ENCODE results near the gene PIF1.
A peak's percentile ranks its signal among the peaks of the same experiment; 100 is the strongest.

PIF1 gene

DNA sequence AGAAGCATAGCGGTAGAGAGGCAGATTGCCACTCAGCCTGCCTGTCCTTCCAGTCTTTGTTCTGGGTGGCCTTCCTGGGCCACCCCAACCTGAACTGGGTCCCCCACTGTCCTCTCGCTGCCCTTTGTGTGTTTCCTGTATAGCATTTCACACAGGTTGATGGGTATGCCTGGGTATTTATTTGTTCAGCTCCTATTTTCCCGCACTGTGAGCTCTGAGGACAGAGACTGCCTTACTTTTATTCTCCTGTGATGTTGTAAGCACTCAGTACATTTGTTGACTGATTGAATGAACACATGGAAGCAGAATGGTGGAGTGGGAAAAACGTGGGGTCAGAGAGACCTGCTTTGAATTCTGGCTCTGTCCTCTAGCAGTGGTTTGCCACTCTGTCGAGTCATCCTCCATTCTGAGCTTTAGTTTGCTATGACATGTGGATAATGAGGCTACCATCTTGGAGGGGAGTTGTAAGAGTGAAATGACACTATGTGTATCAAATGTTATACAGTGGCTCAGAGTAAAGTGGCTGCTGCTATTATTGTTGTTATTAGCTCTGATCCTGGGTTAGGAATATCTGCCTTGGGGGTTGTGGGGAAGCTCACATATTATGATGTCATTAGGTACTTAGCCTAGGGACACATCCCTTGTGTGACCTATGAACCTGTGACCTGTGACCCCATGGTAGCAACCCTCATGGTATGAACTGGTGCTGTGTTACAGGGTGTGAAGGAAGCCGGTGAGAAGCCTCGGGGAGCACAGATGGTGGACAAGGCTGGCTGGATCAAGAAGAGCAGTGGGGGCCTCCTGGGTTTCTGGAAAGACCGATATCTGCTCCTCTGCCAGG, 22.6 kb upstream of the PIF1 start:
- no peak overlapping the region for H3K4me3 ChIP-seq (replicated peaks in 1 of 2; ENCODE audit: low read depth in 2 of 2, low read length in 2 of 2)
- no peak for TF ChIP-seq CTCF (IDR thresholded peaks at IDR 0.05; ENCODE audit: low read depth, low read length)
- DNase-seq (ENCODE audit: low read depth in 2 of 2) = no peak

DNA sequence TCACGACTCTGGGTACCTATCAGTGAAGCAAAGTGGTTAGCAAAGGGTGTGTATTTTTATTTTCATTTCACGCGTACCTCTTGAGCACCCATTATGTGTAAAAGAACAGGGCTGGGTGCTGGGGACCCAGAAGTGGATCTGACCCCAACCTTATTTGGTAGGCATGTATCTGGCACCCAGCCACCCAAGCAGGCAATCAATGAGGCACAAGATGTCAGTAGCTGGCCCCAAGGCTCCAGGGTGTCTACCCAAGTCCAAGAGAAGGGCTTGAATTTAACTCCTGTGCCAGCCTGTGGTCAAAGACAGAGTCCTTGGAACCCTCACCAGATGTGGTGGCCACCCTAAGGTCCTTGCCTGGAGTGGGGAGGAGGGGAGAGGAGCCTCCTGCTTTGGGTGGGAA, 22.0 kb upstream of the PIF1 start:
- no peak overlapping the region for H3K4me3 ChIP-seq (replicated peaks in 1 of 2; ENCODE audit: low read depth in 2 of 2, low read length in 2 of 2)
- no peak for TF ChIP-seq CTCF (IDR thresholded peaks at IDR 0.05; ENCODE audit: low read depth, low read length)
- DNase-seq (ENCODE audit: low read depth in 2 of 2) = no peak

DNA sequence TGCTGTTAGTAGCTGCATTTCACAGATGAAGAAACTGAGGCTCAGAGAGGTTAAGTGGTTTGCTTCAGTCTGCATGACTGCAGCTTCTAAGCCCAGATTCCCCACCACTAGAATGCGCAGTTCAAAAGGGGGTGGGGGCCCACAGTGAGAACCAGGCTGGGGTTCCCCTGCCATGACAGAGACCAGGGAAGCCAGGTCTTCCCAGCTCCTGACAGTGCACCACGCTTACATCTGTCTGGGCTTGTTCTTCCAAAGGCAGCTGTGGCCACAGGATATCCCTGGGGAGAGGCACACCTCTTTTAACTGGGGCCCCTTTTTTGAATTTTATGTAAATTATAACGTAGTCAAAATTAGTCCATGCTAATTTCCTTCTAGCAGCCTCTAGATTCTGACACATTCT, 21.6 kb upstream of the PIF1 start:
- TF ChIP-seq CTCF (IDR thresholded peaks at IDR 0.05; ENCODE audit: low read depth, low read length) = no peak
- no peak overlapping the region for H3K4me3 ChIP-seq (replicated peaks in 1 of 2; ENCODE audit: low read depth in 2 of 2, low read length in 2 of 2)
- no peak for DNase-seq (ENCODE audit: low read depth in 2 of 2)

- TF ChIP-seq CTCF (IDR thresholded peaks at IDR 0.05; ENCODE audit: low read depth, low read length) = no peak
- no peak overlapping the region for H3K4me3 ChIP-seq (replicated peaks in 1 of 2; ENCODE audit: low read depth in 2 of 2, low read length in 2 of 2)
- DNase-seq (ENCODE audit: low read depth in 2 of 2) = no peak
Observed at GRCh38 chr15:64845831-64846595, 20.6 kb upstream of the PIF1 start.

GRCh38 chr15:64845183-64845611, 19.8 kb upstream of the PIF1 start:
- H3K4me3 ChIP-seq (replicated peaks in 1 of 2; ENCODE audit: low read depth in 2 of 2, low read length in 2 of 2) = peak overlapping the region in 1 of 2 donors; percentile 97
- DNase-seq (ENCODE audit: low read depth in 2 of 2) = peak in 1 of 2 donors; percentile 70
- TF ChIP-seq CTCF (IDR thresholded peaks at IDR 0.05; ENCODE audit: low read depth, low read length) = no peak

DNA sequence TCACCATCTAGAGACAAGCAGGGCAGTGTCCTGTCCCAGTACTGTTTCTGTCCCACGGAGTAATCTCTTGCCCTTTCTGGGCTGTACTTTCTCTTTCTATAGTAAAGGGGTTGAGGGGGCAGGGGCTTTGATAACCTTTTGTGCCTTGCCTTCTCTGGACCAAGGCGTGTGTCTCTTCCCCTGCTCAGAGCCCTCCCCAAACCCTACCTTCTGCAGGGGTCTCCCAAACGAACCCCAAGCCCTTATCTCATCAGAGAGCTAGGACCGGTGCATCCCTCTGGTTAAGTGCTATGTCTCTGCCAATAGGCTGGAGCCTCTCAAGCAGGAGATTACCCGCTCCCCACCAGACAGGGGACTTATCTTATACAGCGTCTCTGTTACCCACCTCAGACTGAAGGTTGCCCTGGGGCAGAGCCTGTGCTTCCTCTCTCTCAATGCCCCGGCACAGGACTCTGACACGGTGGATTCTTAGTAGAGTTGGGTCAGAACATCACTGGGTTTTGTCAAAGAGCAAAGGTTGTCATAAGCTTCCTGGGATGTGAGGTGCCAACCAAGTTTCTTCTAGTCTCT, 19.2 kb upstream of the PIF1 start:
- H3K4me3 ChIP-seq (replicated peaks in 1 of 2; ENCODE audit: low read depth in 2 of 2, low read length in 2 of 2) = peak overlapping the region; percentile 96 to 97
- no peak for TF ChIP-seq CTCF (IDR thresholded peaks at IDR 0.05; ENCODE audit: low read depth, low read length)
- DNase-seq (ENCODE audit: low read depth in 2 of 2) = no peak
